Ovary (tissue), 9 donors: ENCODE data around the gene NKX1-1. TPM values are rescaled to one million over a fixed set of nuclear protein-coding genes. Genes with fewer than 3 reads are reported as not detected.

Experiments
- DNase-seq, 5 donors: peaks; one replicate each; pipeline ENCODE4 v3.0.0-alpha.2; 2019 to 2020
- H3K27ac ChIP-seq, 2 donors: fragments of 200-600 bp; one replicate each; pipeline versions ENCODE4 v1.5.1 to v1.8.0; 2019 to 2022
- H3K27me3 ChIP-seq: fragments of 200-600 bp; one replicate; pipeline ENCODE4 v1.8.0; 2022
- H3K36me3 ChIP-seq: fragments of 200-600 bp; sonication (generic); one replicate; pipeline ENCODE4 v1.5.1; 2019
- H3K4me1 ChIP-seq: one replicate; pipeline ENCODE4 v1.8.1; 2013; ENCODE audit warnings: mild to moderate bottlenecking, moderate library complexity; ENCODE audit not compliant: insufficient read depth
- H3K4me3 ChIP-seq: fragments of 200-600 bp; sonication (generic); one replicate; pipeline ENCODE4 v1.5.1; 2017
- H3K9me3 ChIP-seq, 2 donors: fragments of 200-600 bp in 1 of 2; sonication (generic) in 1 of 2; one replicate each; pipeline versions ENCODE4 v1.5.1 to v1.8.1; 2013 to 2019; ENCODE audit warnings: mild to moderate bottlenecking in 1 of 2, moderate library complexity in 1 of 2
- EP300 ChIP-seq: sonication (generic); formaldehyde crosslinking; IDR thresholded peaks from one replicate; pipeline ENCODE4 v1.6.1; 2017; ENCODE audit warnings: antibody characterized with exemption
- POLR2A ChIP-seq: fragments of 450-650 bp; IDR thresholded peaks from one replicate; pipeline ENCODE4 v1.6.1; 2017; ENCODE audit warnings: antibody characterized with exemption, mild to moderate bottlenecking, moderate library complexity
- WGBS, 3 donors: extraction: QIAGEN DNeasy Blood & Tissue Kit in 1 of 3; methylation state at CpG; one replicate each; pipeline versions ENCODE4 v1.1.5 to v1.1.7; 2013 to 2017; 5-methylcytosine and 5-hydroxymethylcytosine counted together
- intact Hi-C, 4 donors: fragments of 100-400 bp; cut with DNase I; formaldehyde crosslinking; loops; one replicate each; pipeline versions ENCODE4 v1.11.0 to v1.15.1; 2022 to 2023
- polyA plus RNA-seq, 2 donors: library from polyadenylated mRNA; stranded (reverse); fragments of 200-250 nt in 1 of 2; fragments of 350-450 nt in 1 of 2; fragmentation: Illumina TruSeq in 1 of 2; extraction: RNeasy Lipid Tissue Mini Kit (QIAGEN cat#74804) in 1 of 2; gene quantifications; one replicate each; pipeline ENCODE4 v1.2.3, GENCODE V29; 2013 to 2014
- total RNA-seq, 7 donors: library from RNA; depleted of rRNA in 2 of 7; stranded (reverse); fragments of >200 nt in 2 of 7; fragmentation: NEBNext Ultra II Directional in 3 of 7; extraction: Animal tissue kit (Norgen Biotek cat#: 25700) in 3 of 7; gene quantifications; one replicate each; pipeline versions ENCODE4 v1.1.0 to v1.2.4, GENCODE V29; 2016 to 2023
- TF ChIP-seq, protein P1 (sequence below), 3 donors: fragments of 450-650 bp in 2 of 3; fragments of 200-600 bp in 1 of 3; IDR thresholded peaks; one replicate each; pipeline versions ENCODE4 v1.5.1 to v1.8.0; 2016 to 2022; ENCODE audit warnings: antibody characterized with exemption in 3 of 3, mild to moderate bottlenecking in 1 of 3
- donor health status: DM: no; HTN: no; CAD: no; lungs with moderate emphysema.
- donor health status: DM: no; HTN: no; CAD: no.
- donor health status: Bipolar disorder and iron deficiency.
- donor health status: DM: yes; HTN: yes; CAD: no.
- donor health status: DM: no; HTN: no; CAD: no.
- donor health status: DM: yes; HTN: yes; CAD: no.

NKX1-1 gene
- total and polyA plus RNA-seq, 9 donors: not detected

DNA sequence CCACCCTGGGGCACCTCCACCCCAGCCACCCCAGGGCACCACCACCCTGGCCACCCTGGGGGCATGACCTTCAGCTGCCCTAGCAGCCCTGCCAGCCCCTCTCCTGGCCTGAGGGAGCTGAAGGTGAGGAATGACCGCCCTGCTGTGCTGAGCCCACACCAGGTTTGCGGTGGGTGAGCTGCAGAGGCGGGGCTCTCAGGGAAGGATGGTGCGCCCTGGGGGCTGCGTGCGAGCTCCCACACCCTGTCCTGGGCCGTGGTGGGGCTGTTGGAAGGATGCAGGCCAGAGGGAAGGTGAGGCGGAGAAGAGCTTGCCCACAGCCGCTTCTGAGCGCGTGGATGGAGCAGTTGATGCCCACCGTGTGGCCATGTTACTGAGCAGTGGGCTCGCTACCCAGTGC, 41.5 kb downstream of the NKX1-1 start:
- DNase-seq: peak in 1 of 5 donors; percentile 13
- no peaks in the 10 kb centered on the region for H3K27me3 ChIP-seq
- no peak overlapping the region for H3K27ac ChIP-seq
- TF ChIP-seq POLR2A (no peak), EP300 (no peak)
- TF ChIP-seq, protein P1, sequence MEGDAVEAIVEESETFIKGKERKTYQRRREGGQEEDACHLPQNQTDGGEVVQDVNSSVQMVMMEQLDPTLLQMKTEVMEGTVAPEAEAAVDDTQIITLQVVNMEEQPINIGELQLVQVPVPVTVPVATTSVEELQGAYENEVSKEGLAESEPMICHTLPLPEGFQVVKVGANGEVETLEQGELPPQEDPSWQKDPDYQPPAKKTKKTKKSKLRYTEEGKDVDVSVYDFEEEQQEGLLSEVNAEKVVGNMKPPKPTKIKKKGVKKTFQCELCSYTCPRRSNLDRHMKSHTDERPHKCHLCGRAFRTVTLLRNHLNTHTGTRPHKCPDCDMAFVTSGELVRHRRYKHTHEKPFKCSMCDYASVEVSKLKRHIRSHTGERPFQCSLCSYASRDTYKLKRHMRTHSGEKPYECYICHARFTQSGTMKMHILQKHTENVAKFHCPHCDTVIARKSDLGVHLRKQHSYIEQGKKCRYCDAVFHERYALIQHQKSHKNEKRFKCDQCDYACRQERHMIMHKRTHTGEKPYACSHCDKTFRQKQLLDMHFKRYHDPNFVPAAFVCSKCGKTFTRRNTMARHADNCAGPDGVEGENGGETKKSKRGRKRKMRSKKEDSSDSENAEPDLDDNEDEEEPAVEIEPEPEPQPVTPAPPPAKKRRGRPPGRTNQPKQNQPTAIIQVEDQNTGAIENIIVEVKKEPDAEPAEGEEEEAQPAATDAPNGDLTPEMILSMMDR (IDR thresholded peaks at IDR 0.05): no peak
- 87 to 94% (median 90%) methylated on average over 13 of the region's 13 CpGs for WGBS, 3 donors
- peaks cover 9% of the 10 kb centered on the region for H3K4me1 ChIP-seq
- intact Hi-C loops: no loop called here
- no peaks in the 10 kb centered on the region for H3K9me3 ChIP-seq
- H3K36me3 ChIP-seq: no peaks in the 10 kb centered on the region
- H3K4me3 ChIP-seq: no peak overlapping the region

DNA sequence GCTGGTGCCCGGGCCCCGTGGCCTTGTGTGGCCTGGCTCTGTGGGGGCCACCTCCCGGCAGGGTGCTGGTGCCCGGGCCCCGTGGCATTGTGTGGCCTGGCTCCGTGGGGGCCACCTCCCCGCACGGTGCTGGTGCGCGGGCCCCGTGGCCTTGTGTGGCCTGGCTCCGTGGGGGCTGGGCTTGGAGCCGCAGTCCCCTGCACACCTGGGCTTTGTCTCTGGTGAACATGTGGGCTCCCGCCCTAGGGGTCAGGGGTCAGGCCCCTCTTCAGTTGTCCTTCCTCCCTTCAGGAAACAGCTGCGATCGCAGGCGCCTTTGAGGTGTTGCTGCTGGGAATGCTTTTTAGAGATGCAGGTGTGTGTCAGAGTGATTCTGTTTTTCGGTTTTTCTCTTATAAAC, 42.0 kb downstream of the NKX1-1 start:
- TF ChIP-seq POLR2A: no peak
- TF ChIP-seq EP300: no peak
- TF ChIP-seq, protein P1 (IDR thresholded peaks at IDR 0.05): no peak
- Histone ChIP-seq H3K4me3 (no peak overlapping the region), H3K9me3 (no peaks in the 10 kb centered on the region), H3K36me3 (no peaks in the 10 kb centered on the region), H3K27me3 (no peaks in the 10 kb centered on the region), H3K4me1 (peaks cover 9% of the 10 kb centered on the region), H3K27ac (no peak overlapping the region)
- 89 to 94% (median 91%) methylated on average over 13 to 18 of the region's 18 CpGs for whole genome bisulfite sequencing, 3 donors
- intact Hi-C loops: no loop called here
- DNase-seq: peak in 1 of 5 donors; percentile 13

DNA sequence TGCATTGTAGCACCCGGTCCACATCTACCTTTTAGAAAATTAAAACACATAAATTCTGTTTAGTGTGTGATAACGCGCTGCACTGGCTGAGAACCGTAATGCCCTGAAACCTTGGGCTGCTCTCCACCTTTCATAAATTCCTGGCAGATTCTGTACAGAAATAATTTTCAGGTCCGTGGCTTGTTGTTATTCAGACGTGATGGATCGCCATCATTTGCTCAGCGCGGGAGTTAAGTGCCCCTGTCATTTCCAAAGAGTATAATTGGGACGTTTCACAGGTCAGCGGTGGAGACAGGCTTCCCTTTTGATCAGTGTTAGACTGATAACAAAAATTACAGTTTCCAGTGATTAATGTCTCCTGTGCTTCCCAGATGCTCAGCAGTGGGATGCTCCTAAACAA, 42.7 kb downstream of the NKX1-1 start:
- WGBS, 3 donors: 73 to 76% (median 75%) methylated on average over 11 of the region's 11 CpGs
- Histone ChIP-seq H3K4me3 (no peak overlapping the region), H3K27ac (no peak overlapping the region), H3K9me3 (no peaks in the 10 kb centered on the region), H3K4me1 (peaks cover 9% of the 10 kb centered on the region), H3K36me3 (no peaks in the 10 kb centered on the region), H3K27me3 (no peaks in the 10 kb centered on the region)
- intact Hi-C loops: no loop called here
- DNase-seq: no peak
- TF ChIP-seq POLR2A (no peak), EP300 (no peak)
- TF ChIP-seq, protein P1 (IDR thresholded peaks at IDR 0.05): no peak

DNA sequence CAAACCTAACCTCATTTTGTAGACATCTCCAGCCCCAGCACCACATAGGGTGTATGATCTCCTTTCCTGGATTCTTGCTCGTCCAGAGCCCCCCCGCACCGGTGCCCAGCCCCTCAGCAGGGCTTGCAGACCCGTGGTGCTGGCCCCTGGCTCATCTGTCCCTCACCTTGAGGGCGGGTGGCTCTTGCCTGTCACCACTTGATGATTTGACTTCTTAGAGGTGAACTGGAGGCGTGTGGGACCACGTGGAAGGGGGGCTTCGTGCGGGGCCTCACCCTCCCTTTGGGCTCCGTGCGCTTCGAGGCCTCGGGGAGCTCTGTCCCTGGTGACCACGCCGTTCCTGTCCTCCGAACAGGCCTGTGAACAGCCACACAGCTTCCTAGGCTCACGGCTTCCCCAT, 43.7 kb downstream of the NKX1-1 start:
- no peak overlapping the region for H3K27ac ChIP-seq
- intact Hi-C loops: no loop called here
- 89 to 92% (median 90%) methylated on average over 17 of the region's 17 CpGs for WGBS, 3 donors
- no peaks in the 10 kb centered on the region for H3K27me3 ChIP-seq
- H3K4me3 ChIP-seq: no peak overlapping the region
- no peaks in the 10 kb centered on the region for H3K9me3 ChIP-seq
- TF ChIP-seq EP300 (no peak), POLR2A (no peak)
- TF ChIP-seq, protein P1 (IDR thresholded peaks at IDR 0.05): no peak
- DNase-seq: no peak
- H3K36me3 ChIP-seq: no peaks in the 10 kb centered on the region
- peaks cover 9% of the 10 kb centered on the region for H3K4me1 ChIP-seq

DNA sequence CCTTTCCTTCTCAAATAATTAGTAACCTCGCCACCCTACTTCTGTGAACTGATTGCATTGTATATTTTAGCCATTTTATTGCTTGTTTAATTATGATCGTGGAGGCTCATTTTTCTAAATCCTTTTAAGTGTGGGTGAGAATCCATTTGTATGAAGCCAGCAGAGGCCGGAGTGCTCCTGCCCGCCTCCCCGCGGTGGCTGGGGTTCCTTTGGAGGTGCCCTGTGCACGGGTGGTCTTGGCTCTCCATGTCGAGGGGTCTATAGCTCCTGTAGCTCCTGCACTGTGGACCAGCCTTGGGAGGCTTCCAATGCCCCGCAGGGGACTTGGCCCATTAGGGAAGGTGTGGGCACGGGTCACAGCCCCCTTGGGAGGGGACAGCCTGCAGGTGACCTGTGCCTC, 44.2 kb downstream of the NKX1-1 start:
- no peak for DNase-seq
- no peak overlapping the region for H3K27ac ChIP-seq
- no peaks in the 10 kb centered on the region for H3K9me3 ChIP-seq
- no peaks in the 10 kb centered on the region for H3K27me3 ChIP-seq
- intact Hi-C loops: no loop called here
- no peaks in the 10 kb centered on the region for H3K36me3 ChIP-seq
- H3K4me3 ChIP-seq: no peak overlapping the region
- peaks cover 9% of the 10 kb centered on the region for H3K4me1 ChIP-seq
- 86 to 91% (median 88%) methylated on average over 10 of the region's 10 CpGs for WGBS, 3 donors
- TF ChIP-seq POLR2A (no peak), EP300 (no peak)
- TF ChIP-seq, protein P1 (IDR thresholded peaks at IDR 0.05): no peak
